Liver (tissue), 9 donors: ENCODE data around the gene FAM228A. TPM values are rescaled to one million over a fixed set of nuclear protein-coding genes. Genes with fewer than 3 reads are reported as not detected.

Experiments used
- DNase-seq: peaks from one replicate; pipeline ENCODE4 v3.0.0-alpha.2; 2017; ENCODE audit warnings: low spot score
- H3K27ac ChIP-seq, 2 donors: one replicate each; pipeline ENCODE4 v1.7.0; 2013; ENCODE audit warnings: inconsistent platforms in 2 of 2, low read length in 2 of 2, control low read depth in 1 of 2, low read depth in 1 of 2, mild to moderate bottlenecking in 1 of 2
- H3K27me3 ChIP-seq, 4 donors: one replicate each; pipeline versions ENCODE4 v1.6.1 to v1.7.0; 2013; ENCODE audit warnings: low read length in 3 of 4, inconsistent platforms in 1 of 4, mild to moderate bottlenecking in 1 of 4, moderate library complexity in 1 of 4; ENCODE audit not compliant: control insufficient read depth in 4 of 4, insufficient read depth in 4 of 4
- H3K36me3 ChIP-seq, 4 donors: one replicate each; pipeline versions ENCODE4 v1.6.1 to v1.7.0; 2013; ENCODE audit warnings: low read length in 3 of 4, mild to moderate bottlenecking in 3 of 4, low read depth in 1 of 4, moderate library complexity in 1 of 4; ENCODE audit not compliant: control insufficient read depth in 4 of 4, insufficient read depth in 3 of 4
- H3K4me1 ChIP-seq, 4 donors: one replicate each; pipeline versions ENCODE4 v1.6.1 to v1.7.0; 2013; ENCODE audit warnings: low read length in 3 of 4, mild to moderate bottlenecking in 3 of 4, moderate library complexity in 1 of 4; ENCODE audit not compliant: control insufficient read depth in 4 of 4, insufficient read depth in 4 of 4
- H3K4me3 ChIP-seq, 3 donors: one replicate each; pipeline versions ENCODE4 v1.6.1 to v1.7.0; 2013; ENCODE audit warnings: low read length in 3 of 3, control low read depth in 1 of 3, low read depth in 1 of 3, mild to moderate bottlenecking in 1 of 3
- H3K9ac ChIP-seq, 2 donors: one replicate each; pipeline ENCODE4 v1.7.0; 2013; ENCODE audit warnings: low read length in 2 of 2, mild to moderate bottlenecking in 2 of 2, moderate library complexity in 2 of 2, control low read depth in 1 of 2, low read depth in 1 of 2
- H3K9me3 ChIP-seq, 4 donors: one replicate each; pipeline versions ENCODE4 v1.6.1 to v1.7.0; 2013; ENCODE audit warnings: low read length in 3 of 4; ENCODE audit not compliant: control insufficient read depth in 4 of 4
- FOXA1 ChIP-seq: IDR thresholded peaks from 2 replicates; pipeline ENCODE4 v1.6.1; 2016; ENCODE audit warnings: antibody characterized with exemption
- FOXA2 ChIP-seq: IDR thresholded peaks from 2 replicates; pipeline ENCODE4 v1.6.1; 2016; ENCODE audit warnings: antibody characterized with exemption
- GABPA ChIP-seq, 2 donors: IDR thresholded peaks in 1 of 2; conservative IDR thresholded peaks in 1 of 2; 2 replicates each; pipeline ENCODE4 v1.6.1; 2016; ENCODE audit warnings: antibody characterized with exemption in 2 of 2, mild to moderate bottlenecking in 1 of 2, moderate library complexity in 1 of 2
- HNF4A ChIP-seq, 2 donors: conservative IDR thresholded peaks; 2 replicates each; pipeline ENCODE4 v1.6.1; 2016; ENCODE audit warnings: antibody characterized with exemption in 2 of 2, mild to moderate bottlenecking in 2 of 2
- HNF4G ChIP-seq: IDR thresholded peaks from 2 replicates; pipeline ENCODE4 v1.6.1; 2016; ENCODE audit warnings: antibody characterized with exemption
- JUND ChIP-seq, 2 donors: IDR thresholded peaks; 2 replicates each; pipeline ENCODE4 v1.6.1; 2016; ENCODE audit warnings: antibody characterized with exemption in 2 of 2
- MAX ChIP-seq: IDR thresholded peaks from 2 replicates; pipeline ENCODE4 v1.6.1; 2016; ENCODE audit warnings: antibody characterized with exemption
- NR2F2 ChIP-seq: IDR thresholded peaks from 2 replicates; pipeline ENCODE4 v1.6.1; 2016; ENCODE audit warnings: antibody characterized with exemption
- RAD21 ChIP-seq, 2 donors: IDR thresholded peaks; 2 replicates each; pipeline ENCODE4 v1.6.1; 2016; ENCODE audit warnings: antibody characterized with exemption in 2 of 2, mild to moderate bottlenecking in 2 of 2
- RXRA ChIP-seq, 2 donors: IDR thresholded peaks; 2 replicates each; pipeline ENCODE4 v1.6.1; 2017 to 2018; ENCODE audit warnings: antibody characterized with exemption in 2 of 2, mild to moderate bottlenecking in 1 of 2
- SP1 ChIP-seq: IDR thresholded peaks from 2 replicates; pipeline ENCODE4 v1.6.1; 2018; ENCODE audit warnings: antibody characterized with exemption, mild to moderate bottlenecking
- TAF1 ChIP-seq: conservative IDR thresholded peaks from 2 replicates; pipeline ENCODE4 v1.6.1; 2016; ENCODE audit warnings: antibody characterized with exemption, mild to moderate bottlenecking
- YY1 ChIP-seq: IDR thresholded peaks from 2 replicates; pipeline ENCODE4 v1.6.1; 2016; ENCODE audit warnings: antibody characterized with exemption, mild to moderate bottlenecking
- WGBS: extraction: QIAGEN DNeasy Blood & Tissue Kit; methylation state at CpG from one replicate; pipeline ENCODE4 v1.1.7; 2013; 5-methylcytosine and 5-hydroxymethylcytosine counted together
- polyA plus RNA-seq, 2 donors: library from polyadenylated mRNA; stranded (reverse) in 1 of 2; unstranded in 1 of 2; fragments of 200-250 nt in 1 of 2; fragments of >200 nt in 1 of 2; fragmentation: Nextera tagmentation in 1 of 2; extraction: Ambion mirVana in 1 of 2; gene quantifications; one replicate each; pipeline versions ENCODE4 v1.2.1 to v1.2.3, GENCODE V29; 2013 to 2015
- total RNA-seq, 2 donors: library from RNA; depleted of rRNA; stranded (reverse); fragments of >200 nt; gene quantifications; one replicate each; pipeline ENCODE4 v1.2.3, GENCODE V29; 2014
- TF ChIP-seq, protein P1 (sequence below): fragments of 150-350 bp; IDR thresholded peaks from 2 replicates; pipeline ENCODE4 v1.5.1; 2017; ENCODE audit warnings: improper control_type of control experiment, low read depth, low read length; ENCODE audit not compliant: missing input control
- TF ChIP-seq, protein P2 (sequence below): IDR thresholded peaks from 2 replicates; pipeline ENCODE4 v1.6.1; 2016; ENCODE audit warnings: antibody characterized with exemption, mild to moderate bottlenecking
- TF ChIP-seq, protein P3 (sequence below): IDR thresholded peaks from 2 replicates; pipeline ENCODE4 v1.6.1; 2016; ENCODE audit warnings: antibody characterized with exemption
- donor health status: healthy.
- donor health status: healthy.
- donor health status: healthy.
- donor health status: healthy.
- donor health status: healthy.

The FAM228A gene
- total and polyA plus RNA-seq, 4 donors, result 0.05 to 0.32 (median 0.18) TPM

DNA sequence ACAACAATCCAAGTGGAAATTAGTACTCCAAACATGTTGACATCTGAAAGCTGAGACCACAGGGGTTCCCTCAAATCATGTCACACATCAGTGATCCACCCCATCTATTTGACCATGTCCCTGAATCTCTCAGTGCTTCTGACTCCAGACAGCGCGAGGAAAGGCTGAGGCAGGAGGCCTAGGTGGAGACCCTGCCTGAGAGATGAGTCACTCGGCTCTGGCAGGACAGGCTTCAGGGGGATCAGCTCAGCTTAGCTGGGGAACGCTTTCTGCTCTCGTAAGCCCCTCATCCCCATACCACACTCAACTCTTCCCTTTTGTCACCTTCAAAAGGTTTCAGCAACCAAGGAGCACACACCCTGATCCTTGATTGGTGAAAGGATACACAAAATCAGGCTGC is 5.8 kb upstream of the FAM228A start:
- Histone ChIP-seq H3K9me3 (no peaks in the 10 kb centered on the region), H3K27me3 (no peaks in the 10 kb centered on the region), H3K36me3 (no peaks in the 10 kb centered on the region), H3K4me1 (no peaks in the 10 kb centered on the region), H3K27ac (no peak overlapping the region), H3K9ac (no peak overlapping the region), H3K4me3 (no peak overlapping the region)
- 95% methylated on average over 5 of the region's 5 CpGs for WGBS
- no peak for DNase-seq
- no peak for TF ChIP-seq HNF4A (conservative IDR thresholded peaks at IDR 0.05)
- TF ChIP-seq RXRA (IDR thresholded peaks at IDR 0.05), result no peak
- TF ChIP-seq FOXA2, result no peak
- no peak for TF ChIP-seq RAD21 (IDR thresholded peaks at IDR 0.05)
- TF ChIP-seq GABPA (IDR thresholded peaks at IDR 0.05 in 1 of 2, conservative IDR thresholded peaks at IDR 0.05 in 1 of 2), result no peak
- no peak for TF ChIP-seq SP1
- no peak for TF ChIP-seq NR2F2
- TF ChIP-seq HNF4G, result no peak
- no peak for TF ChIP-seq FOXA1
- TF ChIP-seq MAX, result no peak
- TF ChIP-seq JUND (IDR thresholded peaks at IDR 0.05), result no peak
- TF ChIP-seq, protein P1, sequence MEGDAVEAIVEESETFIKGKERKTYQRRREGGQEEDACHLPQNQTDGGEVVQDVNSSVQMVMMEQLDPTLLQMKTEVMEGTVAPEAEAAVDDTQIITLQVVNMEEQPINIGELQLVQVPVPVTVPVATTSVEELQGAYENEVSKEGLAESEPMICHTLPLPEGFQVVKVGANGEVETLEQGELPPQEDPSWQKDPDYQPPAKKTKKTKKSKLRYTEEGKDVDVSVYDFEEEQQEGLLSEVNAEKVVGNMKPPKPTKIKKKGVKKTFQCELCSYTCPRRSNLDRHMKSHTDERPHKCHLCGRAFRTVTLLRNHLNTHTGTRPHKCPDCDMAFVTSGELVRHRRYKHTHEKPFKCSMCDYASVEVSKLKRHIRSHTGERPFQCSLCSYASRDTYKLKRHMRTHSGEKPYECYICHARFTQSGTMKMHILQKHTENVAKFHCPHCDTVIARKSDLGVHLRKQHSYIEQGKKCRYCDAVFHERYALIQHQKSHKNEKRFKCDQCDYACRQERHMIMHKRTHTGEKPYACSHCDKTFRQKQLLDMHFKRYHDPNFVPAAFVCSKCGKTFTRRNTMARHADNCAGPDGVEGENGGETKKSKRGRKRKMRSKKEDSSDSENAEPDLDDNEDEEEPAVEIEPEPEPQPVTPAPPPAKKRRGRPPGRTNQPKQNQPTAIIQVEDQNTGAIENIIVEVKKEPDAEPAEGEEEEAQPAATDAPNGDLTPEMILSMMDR, result no peak
- TF ChIP-seq TAF1, result no peak
- TF ChIP-seq YY1, result no peak

DNA sequence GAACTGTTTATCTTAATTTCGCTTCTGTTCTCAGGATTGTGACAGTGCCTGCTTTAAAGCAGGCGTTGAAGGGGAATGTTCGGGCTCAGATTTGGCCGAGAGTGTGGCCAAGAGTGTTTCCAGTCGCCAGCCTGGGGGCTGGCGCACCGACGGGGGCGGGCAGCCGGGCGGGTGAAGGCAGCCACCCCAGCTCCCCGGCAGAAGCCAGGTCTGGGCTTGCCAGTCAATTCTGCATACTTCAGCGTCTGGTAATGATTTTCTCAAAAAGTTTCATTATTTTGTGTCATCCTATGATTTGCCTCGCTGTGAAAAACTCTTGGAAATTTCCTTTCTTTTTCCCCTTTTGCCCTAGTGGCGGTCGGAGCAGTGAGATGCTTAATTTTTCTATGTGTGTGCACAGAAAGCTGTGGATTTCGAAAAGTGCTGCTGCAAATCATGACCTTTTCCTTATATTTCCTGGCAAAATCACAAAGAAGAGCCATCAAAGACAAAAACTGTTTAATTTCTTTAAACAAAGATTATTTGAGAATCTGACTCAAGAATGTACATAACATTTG is 856 bp downstream of the FAM228A start:
- DNase-seq, result no peak
- peaks cover 0 to 4% (median 0%) of the 10 kb centered on the region in 4 donors for H3K9me3 ChIP-seq
- TF ChIP-seq HNF4G (no peak), JUND (IDR thresholded peaks at IDR 0.05) (no peak), RAD21 (IDR thresholded peaks at IDR 0.05) (no peak)
- TF ChIP-seq, protein P1, result no peak
- no peaks in the 10 kb centered on the region for H3K36me3 ChIP-seq
- no peak overlapping the region for H3K4me3 ChIP-seq
- H3K9ac ChIP-seq, result peak overlapping the region in 1 of 2 donors; percentile 5
- no peaks in the 10 kb centered on the region for H3K27me3 ChIP-seq
- no peaks in the 10 kb centered on the region for H3K4me1 ChIP-seq
- no peak overlapping the region for H3K27ac ChIP-seq
- WGBS, result 72% methylated on average over 17 of the region's 17 CpGs

- 91% methylated on average over 1 of the region's 1 CpG for WGBS
- Histone ChIP-seq H3K9me3 (peaks cover 0 to 4% (median 0%) of the 10 kb centered on the region in 4 donors), H3K9ac (no peak overlapping the region), H3K27me3 (no peaks in the 10 kb centered on the region), H3K4me3 (no peak overlapping the region), H3K36me3 (no peaks in the 10 kb centered on the region), H3K4me1 (no peaks in the 10 kb centered on the region), H3K27ac (no peak overlapping the region)
- no peak for DNase-seq
- TF ChIP-seq, protein P2, sequence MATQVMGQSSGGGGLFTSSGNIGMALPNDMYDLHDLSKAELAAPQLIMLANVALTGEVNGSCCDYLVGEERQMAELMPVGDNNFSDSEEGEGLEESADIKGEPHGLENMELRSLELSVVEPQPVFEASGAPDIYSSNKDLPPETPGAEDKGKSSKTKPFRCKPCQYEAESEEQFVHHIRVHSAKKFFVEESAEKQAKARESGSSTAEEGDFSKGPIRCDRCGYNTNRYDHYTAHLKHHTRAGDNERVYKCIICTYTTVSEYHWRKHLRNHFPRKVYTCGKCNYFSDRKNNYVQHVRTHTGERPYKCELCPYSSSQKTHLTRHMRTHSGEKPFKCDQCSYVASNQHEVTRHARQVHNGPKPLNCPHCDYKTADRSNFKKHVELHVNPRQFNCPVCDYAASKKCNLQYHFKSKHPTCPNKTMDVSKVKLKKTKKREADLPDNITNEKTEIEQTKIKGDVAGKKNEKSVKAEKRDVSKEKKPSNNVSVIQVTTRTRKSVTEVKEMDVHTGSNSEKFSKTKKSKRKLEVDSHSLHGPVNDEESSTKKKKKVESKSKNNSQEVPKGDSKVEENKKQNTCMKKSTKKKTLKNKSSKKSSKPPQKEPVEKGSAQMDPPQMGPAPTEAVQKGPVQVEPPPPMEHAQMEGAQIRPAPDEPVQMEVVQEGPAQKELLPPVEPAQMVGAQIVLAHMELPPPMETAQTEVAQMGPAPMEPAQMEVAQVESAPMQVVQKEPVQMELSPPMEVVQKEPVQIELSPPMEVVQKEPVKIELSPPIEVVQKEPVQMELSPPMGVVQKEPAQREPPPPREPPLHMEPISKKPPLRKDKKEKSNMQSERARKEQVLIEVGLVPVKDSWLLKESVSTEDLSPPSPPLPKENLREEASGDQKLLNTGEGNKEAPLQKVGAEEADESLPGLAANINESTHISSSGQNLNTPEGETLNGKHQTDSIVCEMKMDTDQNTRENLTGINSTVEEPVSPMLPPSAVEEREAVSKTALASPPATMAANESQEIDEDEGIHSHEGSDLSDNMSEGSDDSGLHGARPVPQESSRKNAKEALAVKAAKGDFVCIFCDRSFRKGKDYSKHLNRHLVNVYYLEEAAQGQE, result no peak
- TF ChIP-seq RXRA (IDR thresholded peaks at IDR 0.05) (no peak), SP1 (no peak)
- TF ChIP-seq, protein P1, result no peak
- TF ChIP-seq, protein P3, sequence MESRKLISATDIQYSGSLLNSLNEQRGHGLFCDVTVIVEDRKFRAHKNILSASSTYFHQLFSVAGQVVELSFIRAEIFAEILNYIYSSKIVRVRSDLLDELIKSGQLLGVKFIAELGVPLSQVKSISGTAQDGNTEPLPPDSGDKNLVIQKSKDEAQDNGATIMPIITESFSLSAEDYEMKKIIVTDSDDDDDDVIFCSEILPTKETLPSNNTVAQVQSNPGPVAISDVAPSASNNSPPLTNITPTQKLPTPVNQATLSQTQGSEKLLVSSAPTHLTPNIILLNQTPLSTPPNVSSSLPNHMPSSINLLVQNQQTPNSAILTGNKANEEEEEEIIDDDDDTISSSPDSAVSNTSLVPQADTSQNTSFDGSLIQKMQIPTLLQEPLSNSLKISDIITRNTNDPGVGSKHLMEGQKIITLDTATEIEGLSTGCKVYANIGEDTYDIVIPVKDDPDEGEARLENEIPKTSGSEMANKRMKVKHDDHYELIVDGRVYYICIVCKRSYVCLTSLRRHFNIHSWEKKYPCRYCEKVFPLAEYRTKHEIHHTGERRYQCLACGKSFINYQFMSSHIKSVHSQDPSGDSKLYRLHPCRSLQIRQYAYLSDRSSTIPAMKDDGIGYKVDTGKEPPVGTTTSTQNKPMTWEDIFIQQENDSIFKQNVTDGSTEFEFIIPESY, result no peak
Measured at GRCh38 chr2:24176326-24176725, 1.5 kb downstream of the FAM228A start.
